GM12865 (cell line): ENCODE results near the gene ARIH2.

Experiments used
- DNase-seq: peaks from one replicate; pipeline ENCODE4 v3.0.0; 2010; ENCODE audit warnings: low read depth
- H3K4me3 ChIP-seq: 2 replicates; pipeline ENCODE4 v1.5.1; 2011; ENCODE audit warnings: mild to moderate bottlenecking, low read depth, low read length, control low read depth
- TF ChIP-seq, protein P1 (sequence below): IDR thresholded peaks from 2 replicates; pipeline ENCODE4 v1.5.1; 2011; ENCODE audit warnings: low read length, control low read depth, low read depth, inconsistent platforms; ENCODE audit not compliant: insufficient read depth; ENCODE audit errors: missing control alignments

Gene ARIH2

DNA sequence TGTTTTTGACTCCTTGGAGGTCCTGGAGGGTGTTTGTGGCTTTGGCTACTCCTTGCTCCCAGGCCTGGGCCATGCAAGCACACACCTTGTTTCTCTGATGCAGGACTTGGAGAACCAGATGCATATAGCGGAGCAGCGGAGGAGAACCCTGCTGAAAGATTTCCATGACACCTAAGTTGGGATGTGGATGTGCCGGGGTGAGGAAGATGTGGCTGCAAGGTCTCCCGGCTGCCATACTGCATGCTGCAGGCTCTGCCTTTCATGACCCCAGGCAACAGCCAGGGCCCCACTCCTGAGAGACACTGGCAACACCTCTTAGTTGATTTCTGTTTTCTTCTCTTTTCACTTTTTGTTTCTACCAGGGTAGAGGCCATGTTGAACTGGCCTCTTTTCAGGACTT lies 64.5 kb downstream of the ARIH2 start:
- TF ChIP-seq, protein P1, sequence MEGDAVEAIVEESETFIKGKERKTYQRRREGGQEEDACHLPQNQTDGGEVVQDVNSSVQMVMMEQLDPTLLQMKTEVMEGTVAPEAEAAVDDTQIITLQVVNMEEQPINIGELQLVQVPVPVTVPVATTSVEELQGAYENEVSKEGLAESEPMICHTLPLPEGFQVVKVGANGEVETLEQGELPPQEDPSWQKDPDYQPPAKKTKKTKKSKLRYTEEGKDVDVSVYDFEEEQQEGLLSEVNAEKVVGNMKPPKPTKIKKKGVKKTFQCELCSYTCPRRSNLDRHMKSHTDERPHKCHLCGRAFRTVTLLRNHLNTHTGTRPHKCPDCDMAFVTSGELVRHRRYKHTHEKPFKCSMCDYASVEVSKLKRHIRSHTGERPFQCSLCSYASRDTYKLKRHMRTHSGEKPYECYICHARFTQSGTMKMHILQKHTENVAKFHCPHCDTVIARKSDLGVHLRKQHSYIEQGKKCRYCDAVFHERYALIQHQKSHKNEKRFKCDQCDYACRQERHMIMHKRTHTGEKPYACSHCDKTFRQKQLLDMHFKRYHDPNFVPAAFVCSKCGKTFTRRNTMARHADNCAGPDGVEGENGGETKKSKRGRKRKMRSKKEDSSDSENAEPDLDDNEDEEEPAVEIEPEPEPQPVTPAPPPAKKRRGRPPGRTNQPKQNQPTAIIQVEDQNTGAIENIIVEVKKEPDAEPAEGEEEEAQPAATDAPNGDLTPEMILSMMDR: no peak
- H3K4me3 ChIP-seq: no peak overlapping the region
- DNase-seq: no peak

DNA sequence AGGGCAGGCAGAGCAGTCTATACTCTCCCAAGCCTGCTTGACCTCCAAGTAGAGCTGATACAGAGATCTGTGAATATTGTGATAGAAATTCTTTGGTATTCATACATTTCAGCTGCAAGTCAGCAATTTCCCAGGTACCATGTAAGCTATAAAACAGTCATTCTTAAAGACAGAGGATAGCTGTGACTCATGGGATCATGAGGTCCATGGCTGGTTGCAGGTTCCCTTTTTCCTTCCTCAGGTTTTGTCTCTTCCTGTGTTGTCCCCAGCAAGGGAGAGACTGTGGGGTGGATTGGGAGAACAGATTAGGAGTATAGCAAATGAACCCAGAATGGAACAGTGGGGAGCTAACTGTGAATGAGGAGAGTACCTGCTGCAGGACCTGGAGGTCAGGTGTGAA lies 66.0 kb downstream of the ARIH2 start:
- TF ChIP-seq, protein P1: no peak
- no peak for DNase-seq

DNA sequence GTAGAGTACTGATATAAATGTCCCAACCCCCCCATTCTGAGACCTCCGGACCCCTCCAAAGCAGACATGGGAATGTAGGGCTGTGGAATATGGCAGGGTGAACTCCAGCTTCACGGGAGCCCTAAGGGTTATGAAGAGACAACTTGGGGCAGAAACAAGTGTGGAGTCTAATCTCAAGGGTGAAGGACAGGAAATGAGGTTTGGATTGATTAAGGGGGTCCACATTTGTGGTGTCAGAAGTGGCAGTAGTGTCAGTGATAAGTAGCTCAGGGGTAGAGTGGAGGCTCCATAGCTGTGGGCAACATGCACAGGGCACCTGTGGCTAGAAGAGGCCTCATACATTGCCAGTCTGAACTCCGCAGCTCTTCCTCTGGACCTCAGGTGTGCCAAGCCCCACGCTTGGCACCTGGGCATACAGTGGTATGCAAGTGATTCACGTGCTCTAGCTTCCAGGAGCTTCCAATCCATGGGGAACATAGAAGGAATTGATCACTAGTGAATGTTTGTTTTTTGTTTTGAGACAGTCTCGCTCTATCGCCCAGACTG lies 67.3 kb downstream of the ARIH2 start:
- TF ChIP-seq, protein P1: no peak
- DNase-seq: no peak
- no peak overlapping the region for H3K4me3 ChIP-seq

More for the DNA sequence above, 66.0 kb downstream of the ARIH2 start:
- H3K4me3 ChIP-seq: no peak overlapping the region

DNA sequence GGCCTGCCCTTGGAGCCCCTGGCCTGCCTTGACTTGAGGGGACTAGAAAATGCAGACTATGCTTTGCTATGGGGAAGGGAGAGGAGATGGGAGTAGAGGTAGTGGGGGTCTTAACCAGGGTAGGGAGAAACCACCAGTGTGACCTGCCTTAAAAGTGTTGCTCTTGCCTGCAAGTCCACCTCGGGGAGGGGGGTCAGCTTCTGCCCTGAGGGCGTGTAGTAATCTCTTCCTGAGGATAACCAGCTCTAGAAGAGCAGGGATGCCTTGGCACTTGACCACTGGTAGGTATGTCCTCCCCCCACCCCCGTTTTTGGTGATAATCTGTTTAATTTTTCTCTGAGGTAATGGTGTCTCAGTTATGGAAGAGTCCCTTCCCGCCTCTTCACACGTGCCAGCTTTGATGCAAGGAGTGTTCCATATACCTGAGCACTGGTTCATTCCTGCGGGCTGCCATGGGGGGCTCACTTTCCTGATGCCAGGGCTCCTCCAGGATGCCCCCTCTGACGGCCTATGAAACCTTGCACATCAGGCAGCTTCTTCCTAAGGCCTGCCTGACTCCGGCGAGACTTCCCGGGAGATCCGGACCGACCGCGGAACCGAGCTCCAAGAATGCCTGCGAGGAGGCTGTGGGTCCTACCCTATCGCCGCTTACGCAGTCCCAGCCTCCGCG lies 70.6 kb downstream of the ARIH2 start:
- DNase-seq: no peak

DNA sequence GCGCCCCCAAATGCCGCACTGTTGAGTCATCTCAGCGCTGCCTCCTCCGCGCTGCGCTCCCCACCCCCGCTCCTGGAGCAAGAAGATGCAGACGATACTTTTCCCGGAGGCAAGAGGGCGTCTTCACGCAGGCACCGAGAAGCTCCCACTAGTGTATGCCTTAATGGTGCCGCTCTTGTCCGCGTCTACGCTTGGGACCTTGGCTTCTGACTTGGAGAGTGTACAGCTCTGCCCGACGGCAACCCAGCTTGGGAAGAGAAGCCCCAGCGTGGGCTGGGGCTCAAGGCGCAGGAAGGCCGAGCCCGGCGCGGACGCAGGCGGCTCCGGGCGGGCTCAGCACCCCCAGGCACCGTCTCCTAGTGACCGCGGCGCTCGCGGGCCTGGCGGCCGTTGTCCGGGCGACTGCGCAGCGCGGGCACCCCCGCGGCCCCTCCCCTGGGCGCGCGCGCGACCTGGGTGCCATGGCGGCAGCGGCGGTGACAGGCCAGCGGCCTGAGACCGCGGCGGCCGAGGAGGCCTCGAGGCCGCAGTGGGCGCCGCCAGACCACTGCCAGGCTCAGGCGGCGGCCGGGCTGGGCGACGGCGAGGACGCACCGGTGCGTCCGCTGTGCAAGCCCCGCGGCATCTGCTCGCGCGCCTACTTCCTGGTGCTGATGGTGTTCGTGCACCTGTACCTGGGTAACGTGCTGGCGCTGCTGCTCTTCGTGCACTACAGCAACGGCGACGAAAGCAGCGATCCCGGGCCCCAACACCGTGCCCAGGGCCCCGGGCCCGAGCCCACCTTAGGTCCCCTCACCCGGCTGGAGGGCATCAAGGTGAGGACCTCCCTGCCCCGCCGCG lies 71.4 kb downstream of the ARIH2 start, which contains the start of gene P4HTM:
P4HTM (plus strand) TSS at position 446 of the 840 bp plus-strand sequence; CDS start at position 462, 16 bp downstream.
- peak; percentile 83 for DNase-seq
- peak within 1 kb of the TSS; percentile 82 for H3K4me3 ChIP-seq
- TF ChIP-seq, protein P1: peak; percentile 8

More for the DNA sequence above, 70.6 kb downstream of the ARIH2 start:
- peak overlapping the region; percentile 82 for H3K4me3 ChIP-seq
- TF ChIP-seq, protein P1: no peak

DNA sequence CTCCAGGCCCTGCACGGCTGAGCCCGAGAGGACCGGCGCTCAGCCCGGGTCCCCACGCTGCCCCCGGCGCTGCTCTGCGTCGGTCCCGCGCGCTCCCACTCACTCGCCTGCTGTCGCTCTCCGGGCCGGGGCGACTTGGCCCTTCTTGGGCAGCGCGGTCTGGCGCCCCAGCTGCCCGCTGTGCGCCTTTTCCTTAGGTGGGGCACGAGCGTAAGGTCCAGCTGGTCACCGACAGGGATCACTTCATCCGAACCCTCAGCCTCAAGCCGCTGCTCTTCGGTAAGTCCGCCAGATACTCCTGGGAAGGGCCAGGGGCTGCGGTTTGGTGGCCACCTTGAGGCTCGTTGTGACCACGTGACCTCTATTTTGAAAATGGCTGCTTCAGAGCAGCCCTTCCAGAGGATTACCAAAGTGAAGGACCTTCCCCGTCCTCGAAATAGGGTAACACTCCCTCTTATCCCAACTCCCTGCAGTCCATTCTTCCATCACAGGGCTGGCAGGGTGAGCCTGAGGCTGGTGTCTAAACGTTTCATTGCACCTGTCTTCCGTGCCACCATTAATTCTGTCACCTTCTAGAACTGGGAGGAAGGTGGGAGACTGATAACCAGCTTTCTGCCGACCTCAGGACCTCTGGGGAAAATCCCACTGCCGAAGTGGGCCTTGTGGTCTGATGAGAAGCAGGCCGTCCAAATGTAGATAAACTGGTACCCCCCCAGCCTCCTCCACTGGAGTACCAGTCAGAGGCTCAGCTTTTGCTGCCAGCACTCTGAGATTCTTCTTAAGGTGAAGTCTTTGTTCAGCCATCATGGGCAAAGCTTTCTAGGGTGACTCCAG lies 72.2 kb downstream of the ARIH2 start:
- H3K4me3 ChIP-seq: peak overlapping the region; percentile 82
- peak; percentile 51 for DNase-seq
- TF ChIP-seq, protein P1: no peak
